Inferior parietal cortex (tissue), 1 donor: ENCODE results near the gene NR3C1.

Experiments used
- DNase-seq: peaks from one replicate; pipeline ENCODE4 v3.0.0-alpha.2; 2016; ENCODE audit errors: extremely low spot score

NR3C1 gene

DNA sequence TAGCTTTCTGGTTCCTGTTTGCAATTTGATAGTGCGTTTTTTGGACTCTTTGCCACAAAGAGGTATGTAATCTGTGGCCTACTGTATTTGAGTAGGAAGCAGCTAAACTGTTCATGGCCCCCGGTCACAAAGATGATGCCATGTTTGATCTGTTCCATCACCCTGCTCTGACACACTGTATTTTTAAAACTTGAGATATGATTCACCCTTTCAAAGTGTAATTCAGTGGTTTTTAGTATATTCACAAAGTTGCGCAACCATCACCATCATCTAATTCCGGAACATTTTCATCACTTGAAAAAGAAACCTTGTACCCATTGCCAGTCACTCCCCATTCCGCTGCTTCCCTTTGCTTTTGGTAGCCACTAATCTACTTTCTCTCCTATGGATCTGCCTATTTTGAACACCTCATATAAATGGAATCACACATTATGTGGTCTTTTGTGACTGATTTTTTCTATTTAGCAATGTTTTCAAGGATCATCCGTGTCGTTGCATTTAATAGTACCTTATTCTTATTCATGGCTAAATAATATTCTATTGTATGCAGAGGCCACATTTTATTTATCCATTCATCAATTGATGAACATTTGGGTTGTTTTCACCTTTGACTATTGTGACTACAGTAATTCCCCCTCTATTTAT lies 141.6 kb downstream of the NR3C1 start:
- DNase-seq = no peak

DNA sequence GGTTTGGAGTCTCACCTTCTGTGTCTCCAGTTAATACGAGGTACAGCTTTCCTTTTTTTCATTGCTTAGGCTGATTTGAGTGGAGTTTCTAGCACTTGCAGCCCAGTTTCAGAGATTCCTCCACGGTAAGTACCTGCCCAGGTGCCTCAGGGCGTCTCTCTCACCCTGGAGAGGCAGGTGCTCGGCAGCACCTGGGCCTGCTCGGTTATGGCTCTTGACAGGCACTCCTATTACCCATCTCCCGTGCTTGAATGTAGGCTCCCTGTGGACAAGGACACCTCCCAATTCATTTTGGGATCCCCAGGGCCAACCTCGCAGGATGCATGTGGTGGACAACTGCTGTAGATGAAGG lies 144.3 kb downstream of the NR3C1 start:
- no peak for DNase-seq

DNA sequence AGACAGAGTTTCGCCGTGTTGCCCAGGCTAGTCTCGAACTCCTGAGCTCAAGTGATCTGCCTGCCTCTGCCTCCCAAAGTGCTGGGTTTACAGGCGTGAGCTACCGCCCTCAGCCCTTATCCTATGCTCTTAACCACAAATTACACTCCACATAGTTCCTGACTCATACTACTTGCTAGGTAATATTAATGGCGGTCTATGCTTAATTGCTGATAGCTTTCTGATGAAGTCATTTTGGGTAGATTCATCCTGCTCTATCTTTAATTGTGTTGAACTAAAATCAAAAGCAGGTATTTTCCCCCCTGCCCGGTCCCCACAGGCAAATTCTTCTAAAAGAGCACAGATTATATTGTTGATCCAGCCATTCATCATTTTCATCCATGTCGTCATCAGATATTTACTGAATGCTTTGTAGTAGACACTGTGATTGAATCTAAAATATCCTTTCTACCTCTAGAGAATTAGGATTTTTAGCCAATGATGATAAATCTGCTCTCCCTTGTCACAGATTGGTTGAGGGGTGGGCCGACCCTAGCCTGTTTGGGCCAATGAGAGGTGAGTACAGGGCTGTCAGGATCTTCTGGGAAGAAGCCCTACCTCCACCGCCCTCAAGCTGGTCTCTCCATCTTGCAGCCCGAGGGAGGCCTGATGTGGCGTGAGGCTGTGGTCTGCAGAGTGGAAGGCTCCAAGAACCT lies 144.8 kb downstream of the NR3C1 start:
- no peak for DNase-seq

DNA sequence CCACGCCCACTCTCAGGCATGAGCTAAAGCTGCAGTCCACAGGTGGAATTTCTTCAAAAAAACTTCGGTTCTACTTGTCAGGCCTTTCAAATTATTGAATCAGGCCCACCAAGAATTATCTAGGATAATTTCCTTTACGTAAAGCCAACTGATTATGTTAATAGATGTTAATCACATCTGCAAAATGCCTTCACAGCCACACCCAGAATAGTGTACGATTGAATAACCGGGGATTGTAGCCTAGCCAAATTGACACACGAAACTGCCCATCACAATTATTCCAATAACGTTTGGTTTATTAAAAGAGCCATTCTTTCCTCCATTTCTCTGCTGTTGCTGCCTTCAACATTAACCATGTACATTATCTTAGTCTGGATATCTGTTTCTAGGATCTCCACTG lies 148.7 kb downstream of the NR3C1 start:
- no peak for DNase-seq

DNA sequence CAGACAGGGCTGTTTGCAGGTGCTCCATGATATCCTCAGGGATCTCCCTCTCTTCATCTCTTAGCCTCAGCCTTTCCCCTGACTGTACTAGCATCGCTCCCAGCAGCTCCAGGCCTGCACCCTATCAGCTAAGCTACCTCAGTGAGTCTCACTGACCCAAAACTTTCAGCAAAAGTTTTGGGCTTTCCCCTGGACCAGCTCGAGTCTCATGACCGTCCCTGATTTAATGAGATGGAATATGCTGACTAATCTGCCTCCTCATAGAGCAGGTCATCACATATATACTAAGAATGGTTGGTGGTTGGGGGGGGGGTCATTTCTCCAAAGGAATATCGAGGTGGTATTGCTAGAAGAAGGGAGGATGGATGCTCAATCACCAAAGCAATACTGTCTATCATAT lies 151.5 kb downstream of the NR3C1 start:
- no peak for DNase-seq

DNA sequence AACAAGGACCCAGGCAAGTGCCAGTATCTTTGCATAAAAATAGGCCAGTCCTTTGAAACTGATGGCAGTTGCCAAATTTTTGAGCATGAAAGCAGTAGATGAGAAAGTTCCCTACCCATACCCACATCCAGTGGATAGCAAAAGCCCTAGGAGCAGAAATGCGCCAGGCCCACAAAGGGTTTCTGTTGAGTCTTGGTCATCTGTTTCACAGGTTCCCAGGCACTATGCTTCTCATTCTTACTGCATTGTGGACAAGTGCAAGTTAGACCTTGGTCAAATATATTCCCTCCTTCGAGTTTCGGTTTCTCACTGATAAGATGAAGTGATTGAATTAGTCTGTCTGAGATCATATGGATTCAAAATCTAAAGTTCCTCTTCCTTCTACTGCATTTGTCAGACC lies 152.3 kb downstream of the NR3C1 start:
- DNase-seq = no peak

DNA sequence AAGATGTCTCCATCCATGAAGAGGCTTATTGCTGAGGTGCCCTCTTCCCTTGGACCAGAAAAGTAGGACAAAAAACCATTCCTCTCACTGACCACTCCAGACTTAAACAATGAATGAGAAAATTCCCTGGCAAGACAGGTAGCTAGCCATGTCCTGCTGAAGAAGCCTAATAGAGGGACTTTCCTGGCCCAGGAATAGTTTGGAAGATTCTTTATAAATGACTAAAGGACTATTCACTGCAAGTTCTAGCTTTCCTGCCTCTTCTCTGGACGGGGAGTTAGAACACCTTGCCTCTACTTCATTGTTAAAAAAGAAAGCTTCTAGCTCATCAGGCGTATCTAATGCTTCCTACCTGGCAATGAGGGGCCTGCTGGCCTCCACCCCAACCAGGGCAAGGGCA lies 153.6 kb downstream of the NR3C1 start:
- no peak for DNase-seq

DNA sequence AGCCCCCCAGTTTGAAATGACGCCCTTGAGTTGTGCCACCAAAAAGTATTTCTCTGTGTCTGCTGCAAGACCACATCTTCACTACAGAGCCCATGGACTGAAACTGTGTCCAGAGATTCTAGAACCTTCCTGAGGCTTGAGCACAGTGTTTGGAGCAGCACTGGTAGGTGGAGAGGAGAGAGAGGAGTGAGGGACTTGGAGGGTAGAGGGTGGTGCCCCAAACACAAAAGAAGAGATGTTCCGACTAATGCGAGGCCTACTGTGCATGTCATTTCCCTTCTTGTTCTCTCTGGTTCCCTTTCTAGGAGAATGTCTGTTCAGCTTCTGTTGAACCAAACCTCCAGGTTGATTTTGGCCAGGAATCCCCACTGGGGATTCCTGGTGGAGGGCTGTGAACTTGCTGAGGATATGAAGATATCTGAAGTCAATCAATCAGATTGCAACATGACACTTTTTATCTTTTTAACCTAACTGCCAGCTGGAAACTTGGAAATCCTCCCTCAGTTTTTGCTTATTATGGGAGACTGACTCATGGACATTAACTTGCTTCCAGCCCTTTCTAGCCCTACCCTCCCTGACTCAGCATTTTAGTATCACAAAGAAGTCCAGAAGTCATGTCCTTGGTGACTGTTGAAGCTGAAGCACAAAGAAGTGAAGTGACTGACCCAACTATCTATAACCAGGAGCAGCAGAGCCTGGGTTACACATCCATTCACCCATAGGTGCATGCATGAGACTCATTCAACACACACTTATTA lies 154.5 kb downstream of the NR3C1 start:
- DNase-seq = no peak

DNA sequence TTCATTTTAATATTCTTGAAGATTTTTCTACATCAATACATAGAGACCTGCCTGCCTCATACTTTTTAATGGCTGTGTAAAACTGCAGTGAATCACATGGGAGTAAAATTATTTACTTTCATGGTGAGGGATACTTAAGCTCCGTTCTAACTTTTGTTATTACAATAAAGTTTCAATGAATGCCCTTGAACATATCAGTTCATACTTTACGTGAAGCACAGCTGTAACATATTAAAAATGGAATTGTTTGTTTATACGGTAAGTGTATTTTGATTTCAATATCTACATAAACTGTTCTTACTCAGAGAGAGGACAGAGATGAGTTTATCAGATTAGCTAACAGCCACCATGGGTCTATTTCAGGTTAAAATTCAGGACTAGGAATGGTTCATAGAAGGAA lies 155.1 kb downstream of the NR3C1 start:
- no peak for DNase-seq

DNA sequence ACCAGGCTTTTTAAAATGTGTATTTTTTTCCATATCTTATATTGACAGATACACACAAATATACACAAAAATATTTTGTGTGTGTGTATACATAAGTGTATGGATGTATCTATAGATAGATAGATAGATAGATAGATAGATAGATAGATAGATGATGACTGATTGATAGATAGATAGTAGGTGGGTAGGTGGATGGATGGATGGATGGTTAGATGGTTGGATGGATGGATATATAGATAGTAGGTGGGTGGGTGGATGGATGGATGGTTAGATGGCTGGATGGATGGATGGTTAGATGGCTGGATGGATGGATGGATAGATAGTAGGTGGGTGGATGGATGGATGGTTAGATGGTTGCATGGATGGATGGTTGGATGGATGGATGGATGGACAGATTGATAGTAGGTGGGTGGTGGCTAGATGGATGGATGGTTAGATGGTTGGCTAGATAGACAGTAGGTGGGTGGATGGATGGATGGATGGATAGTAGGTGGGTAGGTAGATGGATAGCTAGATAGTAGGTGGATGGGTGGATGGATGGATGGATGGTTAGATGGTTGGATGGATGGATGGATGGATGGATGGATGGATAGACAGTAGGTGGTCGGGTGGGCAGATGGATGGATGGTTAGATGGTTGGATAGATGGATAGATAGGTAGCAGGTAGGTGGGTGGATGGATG lies 156.2 kb downstream of the NR3C1 start:
- no peak for DNase-seq

DNA sequence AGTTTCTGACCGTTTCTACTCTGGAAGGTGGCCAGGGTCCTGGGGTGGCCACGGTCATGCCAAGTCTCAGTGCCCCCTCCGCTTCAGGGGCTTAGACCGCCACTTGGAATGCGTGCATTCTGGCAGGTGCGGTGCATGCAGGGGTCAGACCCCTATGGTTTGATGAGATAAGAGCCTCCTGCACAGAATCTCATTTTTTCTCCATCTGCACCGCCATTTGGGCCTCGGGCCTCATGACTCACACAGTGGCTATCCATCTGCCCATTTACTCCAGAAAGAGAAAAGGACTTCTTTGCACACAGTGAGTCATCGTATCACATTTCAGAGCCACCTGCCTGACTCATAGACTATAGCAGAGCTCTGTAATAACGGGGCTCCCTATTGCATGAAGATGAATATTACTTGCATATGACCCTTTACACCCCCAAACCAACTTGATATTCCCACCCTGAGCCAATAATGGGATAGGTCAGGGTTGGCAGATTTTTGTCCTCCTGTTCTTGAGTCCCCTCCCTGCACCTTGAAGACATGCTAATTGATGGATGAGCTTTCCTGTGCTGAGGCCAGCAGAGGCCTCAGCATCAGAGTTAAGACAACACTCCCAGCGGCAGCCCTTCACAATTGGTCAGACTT lies 157.4 kb downstream of the NR3C1 start:
- peak; percentile 67 for DNase-seq

DNA sequence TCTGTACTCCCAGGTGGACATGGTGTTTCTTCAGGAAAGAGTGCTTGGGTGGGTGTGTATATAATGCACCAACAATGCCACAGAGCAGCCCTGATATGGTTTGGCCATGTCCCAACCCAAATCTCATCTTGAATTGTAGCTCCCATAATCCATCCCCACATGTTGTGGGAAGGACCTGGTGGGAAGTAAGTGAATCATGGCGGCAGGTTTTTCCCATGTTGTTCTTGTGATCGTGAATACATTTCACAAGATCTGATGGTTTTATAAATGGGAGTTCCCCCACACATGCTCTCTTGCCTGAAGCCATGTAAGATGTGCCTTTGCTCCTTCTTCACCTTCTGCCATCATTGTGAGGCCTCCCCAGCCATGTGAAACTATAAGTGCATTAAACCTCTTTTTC lies 158.5 kb downstream of the NR3C1 start:
- no peak for DNase-seq

DNA sequence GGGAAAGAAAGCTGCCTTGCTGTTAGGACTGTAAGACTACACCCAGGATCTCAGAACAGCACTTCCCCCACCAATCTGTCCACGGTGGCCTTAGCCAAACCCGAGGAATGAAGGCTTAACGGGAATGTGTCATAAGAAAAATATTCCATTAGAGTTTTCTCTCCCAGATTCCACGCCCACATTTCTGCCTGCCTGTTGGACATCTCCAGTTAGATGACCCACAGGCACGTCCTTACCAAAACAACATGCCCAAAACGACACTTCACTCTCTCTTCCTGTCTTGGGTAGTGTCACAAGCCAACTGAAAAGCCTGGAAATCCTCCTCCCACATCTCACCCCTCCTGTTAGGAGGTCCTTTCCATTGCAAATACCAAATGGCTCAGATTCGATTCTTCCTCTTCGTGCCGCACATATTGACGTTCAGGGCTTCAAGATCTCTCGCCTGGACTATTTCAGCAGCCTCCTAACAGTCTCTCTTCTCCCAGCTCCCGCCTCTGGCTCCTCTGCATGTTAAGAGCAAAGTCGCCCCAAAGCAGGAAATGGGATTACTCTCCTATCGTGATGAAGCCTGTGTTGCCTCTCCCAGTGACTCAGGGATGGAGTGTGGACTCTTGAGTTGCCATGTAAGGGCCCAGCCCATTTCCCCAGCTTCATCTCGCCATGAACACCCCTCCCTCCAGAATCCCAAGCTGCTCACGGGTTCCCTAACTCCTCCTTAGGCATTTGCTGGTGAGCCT lies 159.3 kb downstream of the NR3C1 start:
- DNase-seq = peak; percentile 19

DNA sequence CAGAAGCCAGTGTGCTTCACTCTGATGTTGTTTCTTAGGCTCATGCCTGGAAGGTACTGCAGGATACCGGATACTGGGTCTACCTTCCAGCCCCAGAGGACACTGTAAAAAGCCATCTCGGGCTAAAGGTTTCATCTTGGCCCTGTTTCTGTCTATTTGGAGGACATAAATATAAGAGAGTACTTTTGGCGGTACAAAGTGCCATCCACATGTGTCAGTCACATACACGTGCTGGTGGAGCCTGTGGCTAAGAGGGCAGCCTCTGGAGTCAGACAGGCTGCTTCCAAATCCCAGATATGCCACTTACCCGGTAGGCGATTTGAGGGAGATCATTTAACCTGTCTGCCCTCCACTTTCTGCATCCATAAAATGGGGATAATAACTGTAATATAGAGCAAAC lies 160.4 kb downstream of the NR3C1 start:
- DNase-seq = no peak

DNA sequence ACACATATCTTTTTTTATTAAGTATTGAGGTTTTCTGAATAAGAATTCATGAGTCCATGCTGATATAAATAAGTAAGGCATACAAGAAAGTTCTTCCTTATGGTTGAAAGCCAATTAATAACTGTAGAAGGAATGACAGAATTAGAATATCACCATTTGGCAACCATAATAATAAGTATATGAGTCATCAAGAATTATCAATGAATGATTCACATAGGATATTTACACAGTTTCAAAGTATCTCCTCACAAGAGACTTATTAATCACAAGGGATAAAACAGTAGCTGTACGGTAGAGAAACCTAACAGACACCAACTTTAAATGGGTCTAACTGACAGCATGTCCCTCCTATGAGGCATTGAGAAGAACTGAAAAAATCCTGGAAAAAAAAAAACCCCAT lies 161.6 kb downstream of the NR3C1 start:
- no peak for DNase-seq

DNA sequence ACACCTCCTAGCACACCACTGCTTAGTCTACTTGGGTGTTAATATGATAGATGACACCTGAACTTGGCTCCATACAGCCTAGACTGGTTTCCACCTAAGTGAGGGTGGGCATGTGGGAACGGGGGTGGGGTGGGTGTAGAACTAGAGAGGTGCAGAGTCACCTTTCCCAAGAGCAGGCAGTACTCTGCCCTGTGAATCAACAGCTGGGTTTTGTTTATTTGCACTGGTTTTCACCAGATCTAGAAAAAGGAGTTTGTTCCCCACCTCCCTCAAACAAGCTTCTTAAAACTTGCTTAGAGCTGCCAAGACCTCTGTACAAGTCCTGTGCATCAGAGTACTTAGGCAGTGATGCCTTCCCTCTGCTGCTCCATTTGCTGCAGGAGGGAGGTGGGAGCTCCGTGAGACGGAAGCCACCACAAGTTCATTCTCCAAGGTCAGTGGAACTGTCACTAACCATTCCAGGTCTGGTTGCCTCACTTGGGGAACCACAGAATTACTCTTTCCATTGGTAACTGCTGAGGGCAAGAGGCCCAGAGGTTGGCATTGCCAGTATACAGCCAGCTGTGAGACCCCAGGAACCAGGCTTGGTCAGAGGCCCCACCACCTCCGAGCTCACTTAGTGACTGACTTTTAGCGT lies 163.5 kb downstream of the NR3C1 start:
- no peak for DNase-seq

DNA sequence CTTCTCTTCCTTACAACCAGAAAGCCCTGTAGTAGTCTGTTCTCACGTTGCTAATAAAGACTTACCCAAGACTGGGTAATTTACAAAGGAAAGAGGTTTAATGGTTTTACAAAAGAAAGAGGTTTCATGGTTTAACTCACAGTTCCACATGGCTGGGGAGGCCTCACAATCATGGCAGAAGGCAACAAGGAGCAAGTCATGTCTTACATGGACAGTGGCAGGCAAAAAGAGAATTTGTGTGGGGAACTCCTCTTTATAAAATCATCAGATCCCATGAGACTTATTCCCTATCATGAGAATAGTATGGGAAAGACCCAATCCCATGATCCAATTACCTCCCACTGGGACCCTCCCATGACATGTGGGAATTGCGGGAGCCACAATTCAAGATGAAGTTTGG lies 164.9 kb downstream of the NR3C1 start:
- DNase-seq = no peak

DNA sequence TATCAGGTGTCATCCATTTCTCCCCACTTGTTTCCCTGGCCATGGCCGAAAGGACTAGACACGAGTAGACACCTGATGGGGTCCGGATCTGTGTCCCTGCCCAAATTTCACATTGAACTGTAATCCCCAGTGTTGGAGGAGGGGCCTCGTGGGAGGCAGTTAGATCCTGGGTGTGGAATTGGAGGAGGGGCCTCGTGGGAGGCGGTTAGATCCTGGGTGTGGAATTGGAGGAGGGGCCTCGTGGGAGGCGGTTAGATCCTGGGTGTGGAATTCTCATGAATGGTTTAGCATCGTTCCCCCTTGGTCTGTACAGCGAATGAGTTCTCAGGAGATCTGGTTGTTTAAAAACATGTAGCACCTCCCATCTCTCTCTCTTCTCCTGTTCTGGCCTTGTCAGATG lies 165.8 kb downstream of the NR3C1 start:
- no peak for DNase-seq

DNA sequence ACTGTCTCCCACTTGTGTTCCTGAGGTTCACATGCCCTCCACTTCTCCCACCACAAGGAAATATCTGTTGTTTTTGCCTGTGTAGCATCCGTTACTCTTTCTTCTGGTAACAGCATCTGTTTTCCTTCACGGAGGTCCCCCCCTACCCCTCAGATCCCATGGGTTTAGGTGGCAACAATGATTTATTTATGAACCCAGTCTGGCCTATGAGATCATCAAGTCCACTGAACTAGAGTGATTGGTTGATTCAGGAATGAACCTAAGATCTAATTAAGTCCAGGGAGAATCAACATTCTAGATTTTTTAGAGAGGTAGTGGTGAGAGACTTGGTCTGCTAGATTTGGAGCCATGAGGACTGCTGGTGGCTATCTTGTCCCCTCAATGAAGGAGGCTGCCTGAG lies 166.8 kb downstream of the NR3C1 start:
- no peak for DNase-seq

DNA sequence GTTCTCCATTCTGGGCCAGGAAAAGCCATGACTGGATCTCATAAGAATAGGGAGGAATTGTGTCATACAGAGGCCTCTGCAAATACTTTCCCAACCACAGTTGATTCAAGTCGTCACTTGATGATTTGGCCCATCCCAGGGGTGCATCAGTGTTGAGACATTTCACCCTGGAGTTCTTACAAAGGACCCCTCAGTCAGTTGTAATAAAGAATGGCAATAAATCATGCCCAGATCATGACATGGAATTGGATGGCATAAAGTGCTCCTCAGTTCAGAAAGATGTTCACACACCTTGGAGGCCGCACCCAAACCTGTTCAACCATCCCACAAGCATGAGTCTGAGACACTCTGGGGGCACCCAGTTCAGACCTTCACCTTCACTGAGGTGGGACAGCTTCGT lies 168.1 kb downstream of the NR3C1 start:
- no peak for DNase-seq
